HFF-Myc (cell line): Measurements from ENCODE around the gene USF2.

Experiments used
- DNase-seq: peaks from one replicate; pipeline ENCODE4 v3.0.0-alpha.2; 2011; ENCODE audit warnings: low read depth; ENCODE audit errors: extremely low read depth
- H3K4me3 ChIP-seq: replicated peaks from 2 replicates; pipeline ENCODE4 v1.5.1; 2011; ENCODE audit warnings: low read depth, mild to moderate bottlenecking, control low read depth, low read length
- TF ChIP-seq, protein P1 (sequence below): IDR thresholded peaks from 2 replicates; pipeline ENCODE4 v1.5.1; 2012; ENCODE audit warnings: mild to moderate bottlenecking, low read depth, low read length, control low read depth; ENCODE audit errors: missing control alignments

The USF2 gene

DNA sequence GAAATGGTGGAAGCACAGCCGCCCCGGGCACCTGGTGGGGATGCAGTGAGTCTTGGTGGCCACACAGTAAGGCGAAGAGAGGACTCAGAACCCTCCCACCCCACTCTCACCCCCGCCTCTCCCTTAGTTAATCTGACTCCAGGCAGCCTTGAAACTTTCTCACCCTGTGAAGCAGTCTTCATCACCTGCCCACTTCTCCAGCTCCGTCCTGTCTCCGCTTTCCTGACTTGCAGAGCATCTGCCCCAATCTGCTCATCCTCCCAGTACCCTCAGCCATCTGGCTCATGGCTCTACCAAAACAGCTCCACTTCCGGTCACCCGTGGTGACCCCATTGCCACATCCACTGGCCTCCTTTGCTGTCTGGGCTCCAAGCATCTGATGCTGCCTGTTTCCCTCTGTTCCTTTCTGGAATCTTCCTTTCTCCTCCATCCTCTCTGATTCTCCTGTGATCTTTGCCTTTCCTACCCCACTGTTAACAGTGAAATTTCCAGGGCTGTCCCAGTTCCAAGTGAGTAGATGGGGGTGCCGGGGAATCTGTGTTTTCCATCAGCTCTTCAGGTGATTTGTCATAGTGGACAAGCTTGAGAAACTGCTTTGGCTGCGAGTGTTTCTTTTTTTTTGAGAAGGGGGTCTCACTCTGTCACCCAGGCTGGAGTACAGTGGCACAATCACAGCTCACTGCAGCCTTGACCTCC lies 4.3 kb downstream of the USF2 start:
- TF ChIP-seq, protein P1, sequence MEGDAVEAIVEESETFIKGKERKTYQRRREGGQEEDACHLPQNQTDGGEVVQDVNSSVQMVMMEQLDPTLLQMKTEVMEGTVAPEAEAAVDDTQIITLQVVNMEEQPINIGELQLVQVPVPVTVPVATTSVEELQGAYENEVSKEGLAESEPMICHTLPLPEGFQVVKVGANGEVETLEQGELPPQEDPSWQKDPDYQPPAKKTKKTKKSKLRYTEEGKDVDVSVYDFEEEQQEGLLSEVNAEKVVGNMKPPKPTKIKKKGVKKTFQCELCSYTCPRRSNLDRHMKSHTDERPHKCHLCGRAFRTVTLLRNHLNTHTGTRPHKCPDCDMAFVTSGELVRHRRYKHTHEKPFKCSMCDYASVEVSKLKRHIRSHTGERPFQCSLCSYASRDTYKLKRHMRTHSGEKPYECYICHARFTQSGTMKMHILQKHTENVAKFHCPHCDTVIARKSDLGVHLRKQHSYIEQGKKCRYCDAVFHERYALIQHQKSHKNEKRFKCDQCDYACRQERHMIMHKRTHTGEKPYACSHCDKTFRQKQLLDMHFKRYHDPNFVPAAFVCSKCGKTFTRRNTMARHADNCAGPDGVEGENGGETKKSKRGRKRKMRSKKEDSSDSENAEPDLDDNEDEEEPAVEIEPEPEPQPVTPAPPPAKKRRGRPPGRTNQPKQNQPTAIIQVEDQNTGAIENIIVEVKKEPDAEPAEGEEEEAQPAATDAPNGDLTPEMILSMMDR = no peak
- DNase-seq = no peak
- no peak overlapping the region for H3K4me3 ChIP-seq

DNA sequence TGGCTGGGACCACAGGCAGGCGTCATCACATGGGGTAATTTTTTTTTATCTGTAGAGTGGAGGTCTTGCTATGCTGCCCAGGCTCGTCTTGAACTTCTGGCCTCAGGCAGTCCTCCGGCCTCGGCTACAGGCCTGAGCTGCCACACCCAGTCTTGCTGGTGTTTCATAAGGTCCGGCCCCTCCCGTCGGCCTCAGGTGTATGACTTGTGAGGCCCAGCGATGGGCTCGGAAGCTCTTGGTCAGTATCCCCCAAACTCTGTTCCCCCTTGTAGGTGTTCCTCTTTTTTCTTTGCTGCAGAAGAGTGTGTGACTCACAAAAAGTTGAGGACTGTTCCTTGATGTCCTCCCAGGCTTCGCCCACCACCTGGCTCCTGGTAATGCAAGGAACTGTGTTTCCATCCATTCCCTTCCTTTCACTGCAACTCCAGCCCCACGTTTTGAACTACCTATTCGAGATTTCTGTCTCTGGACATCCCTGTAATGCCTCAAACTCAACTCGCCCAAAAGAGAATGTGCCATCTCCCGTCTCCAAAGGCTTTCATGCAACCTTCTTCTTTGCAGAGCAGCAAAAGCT lies 5.0 kb downstream of the USF2 start:
- no peak overlapping the region for H3K4me3 ChIP-seq
- TF ChIP-seq, protein P1 = no peak
- DNase-seq = no peak

DNA sequence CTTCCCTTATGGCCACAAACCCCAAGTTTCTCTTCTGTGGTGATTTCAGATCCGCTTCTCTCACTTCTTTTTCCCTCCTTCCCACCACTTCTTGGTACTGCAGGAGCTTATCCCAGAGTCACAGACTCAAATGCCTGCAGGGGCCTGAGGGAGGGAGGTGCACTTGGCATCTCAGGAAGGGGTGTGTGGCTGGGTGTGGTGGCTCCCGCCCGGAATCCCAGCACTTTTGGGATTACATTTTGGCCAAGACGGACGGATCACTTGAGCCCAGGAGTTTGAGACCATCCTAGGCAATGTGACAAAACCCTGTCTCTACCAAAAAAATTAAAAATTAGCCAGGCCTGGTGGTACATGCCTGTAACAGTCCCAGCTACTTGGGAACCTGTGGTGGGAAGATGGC lies 5.6 kb downstream of the USF2 start:
- TF ChIP-seq, protein P1 = no peak
- H3K4me3 ChIP-seq = no peak overlapping the region
- DNase-seq = no peak

DNA sequence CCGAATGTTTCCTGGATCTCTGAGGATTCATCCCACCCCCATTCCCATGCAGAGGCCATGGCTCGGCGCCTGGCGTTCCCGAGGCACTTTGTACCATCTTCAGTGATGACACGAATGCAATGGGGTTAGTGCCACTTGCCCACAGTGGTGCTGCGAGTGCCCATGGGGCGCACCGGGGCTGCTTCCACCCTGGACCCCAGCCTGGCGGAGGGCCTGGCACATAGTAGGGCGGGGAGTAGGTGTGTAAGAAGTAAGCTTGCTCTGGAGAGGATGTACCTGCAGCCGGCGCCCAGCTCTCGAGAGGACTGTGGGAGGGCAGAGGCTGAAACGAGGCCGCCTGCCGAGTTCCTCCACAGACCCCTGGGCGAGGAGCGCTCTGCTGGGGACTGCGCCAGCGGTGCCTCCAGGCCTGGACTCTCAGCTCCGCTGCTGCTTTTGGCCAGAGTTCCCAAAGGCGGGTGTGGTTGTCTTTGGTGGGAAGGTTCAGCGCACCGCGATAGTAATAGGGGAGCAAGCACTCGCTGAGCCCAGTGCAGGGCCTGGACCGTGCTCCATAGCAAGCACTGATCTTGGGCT lies 8.0 kb downstream of the USF2 start:
- TF ChIP-seq, protein P1 = no peak

DNA sequence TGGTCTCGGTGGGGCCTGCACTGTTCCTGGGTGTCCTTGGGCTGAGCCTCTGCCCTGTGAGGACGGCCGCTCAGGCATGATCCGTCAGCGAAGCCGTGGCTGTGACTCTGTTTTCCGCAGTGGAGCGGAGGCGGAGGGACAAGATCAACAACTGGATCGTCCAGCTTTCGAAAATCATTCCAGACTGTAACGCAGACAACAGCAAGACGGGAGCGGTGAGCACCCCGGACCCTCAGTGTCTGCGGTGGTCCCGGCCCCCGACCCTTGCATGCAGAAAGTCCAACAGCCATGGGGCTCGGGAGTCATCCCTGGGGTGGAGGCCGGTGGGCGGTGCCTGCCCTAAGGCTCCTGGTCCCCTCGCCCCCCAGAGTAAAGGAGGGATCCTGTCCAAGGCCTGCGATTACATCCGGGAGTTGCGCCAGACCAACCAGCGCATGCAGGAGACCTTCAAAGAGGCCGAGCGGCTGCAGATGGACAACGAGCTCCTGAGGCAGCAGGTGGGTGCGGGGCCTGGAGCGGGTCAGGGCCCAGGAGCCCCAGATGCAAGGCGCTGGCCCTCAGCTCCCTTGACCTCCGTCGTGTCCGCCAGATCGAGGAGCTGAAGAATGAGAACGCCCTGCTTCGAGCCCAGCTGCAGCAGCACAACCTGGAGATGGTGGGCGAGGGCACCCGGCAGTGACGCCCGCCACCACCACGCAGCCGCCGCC lies 10.0 kb downstream of the USF2 start:
- TF ChIP-seq, protein P1 = no peak
- H3K4me3 ChIP-seq = no peak overlapping the region
- DNase-seq = no peak

More for the DNA sequence above, 8.0 kb downstream of the USF2 start:
- DNase-seq = no peak
- H3K4me3 ChIP-seq = no peak overlapping the region

DNA sequence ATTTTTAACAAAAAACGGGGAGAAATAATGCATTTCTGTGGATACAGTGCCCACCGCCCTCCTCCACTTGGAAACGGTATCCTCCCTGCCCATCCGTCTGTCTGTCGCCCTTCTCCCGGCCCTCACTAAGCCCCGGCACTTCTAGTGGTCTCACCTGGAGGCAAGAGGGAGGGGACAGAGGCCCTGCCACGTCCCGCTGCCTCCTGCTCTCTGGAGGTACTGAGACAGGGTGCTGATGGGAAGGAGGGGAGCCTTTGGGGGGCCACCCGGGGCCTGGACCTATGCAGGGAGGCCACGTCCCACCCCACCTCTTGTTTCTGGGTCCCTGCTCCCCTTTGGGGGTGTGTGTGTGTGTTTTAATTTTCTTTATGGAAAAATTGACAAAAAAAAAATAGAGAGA lies 10.6 kb downstream of the USF2 start:
- TF ChIP-seq, protein P1 = no peak
- DNase-seq = no peak
- H3K4me3 ChIP-seq = no peak overlapping the region
